Mesenteric fat pad (tissue), 1 donor: ENCODE results near the gene BCKDK. TPM values are rescaled to one million over a fixed set of nuclear protein-coding genes. Genes with fewer than 3 reads are reported as not detected.

ENCODE experiments used
- DNase-seq: peaks from one replicate; pipeline ENCODE4 v3.0.0-alpha.2; 2020; ENCODE audit warnings: low spot score
- total RNA-seq: library from RNA; stranded (reverse); fragmentation: NEBNext Ultra II Directional; extraction: Animal tissue kit (Norgen Biotek cat#: 25700); gene quantifications from one replicate; pipeline ENCODE4 v1.2.1, GENCODE V29; 2021
- donor health status: DM: yes; HTN: yes; CAD: no.

BCKDK gene
- total RNA-seq, 1 donor from 2014 or later, result 42.2 TPM

DNA sequence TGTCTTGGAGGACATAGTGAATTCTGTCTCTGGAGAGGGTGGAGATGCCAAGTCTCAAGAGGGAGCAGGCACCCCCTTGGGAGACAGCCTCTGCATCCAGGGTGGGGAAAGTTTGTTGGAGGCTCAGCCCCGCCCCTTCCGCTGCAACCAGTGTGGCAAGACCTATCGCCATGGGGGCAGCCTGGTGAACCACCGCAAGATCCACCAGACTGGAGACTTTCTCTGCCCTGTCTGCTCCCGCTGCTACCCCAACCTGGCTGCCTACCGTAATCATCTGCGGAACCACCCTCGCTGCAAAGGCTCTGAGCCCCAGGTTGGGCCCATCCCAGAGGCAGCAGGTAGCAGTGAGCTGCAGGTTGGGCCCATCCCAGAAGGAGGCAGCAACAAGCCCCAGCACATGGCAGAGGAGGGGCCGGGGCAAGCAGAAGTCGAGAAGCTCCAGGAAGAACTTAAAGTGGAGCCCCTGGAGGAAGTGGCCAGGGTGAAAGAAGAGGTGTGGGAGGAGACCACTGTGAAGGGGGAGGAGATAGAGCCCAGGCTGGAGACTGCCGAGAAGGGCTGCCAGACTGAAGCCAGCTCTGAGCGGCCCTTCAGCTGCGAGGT, 28.7 kb upstream of the BCKDK start:
- DNase-seq, result no peak

DNA sequence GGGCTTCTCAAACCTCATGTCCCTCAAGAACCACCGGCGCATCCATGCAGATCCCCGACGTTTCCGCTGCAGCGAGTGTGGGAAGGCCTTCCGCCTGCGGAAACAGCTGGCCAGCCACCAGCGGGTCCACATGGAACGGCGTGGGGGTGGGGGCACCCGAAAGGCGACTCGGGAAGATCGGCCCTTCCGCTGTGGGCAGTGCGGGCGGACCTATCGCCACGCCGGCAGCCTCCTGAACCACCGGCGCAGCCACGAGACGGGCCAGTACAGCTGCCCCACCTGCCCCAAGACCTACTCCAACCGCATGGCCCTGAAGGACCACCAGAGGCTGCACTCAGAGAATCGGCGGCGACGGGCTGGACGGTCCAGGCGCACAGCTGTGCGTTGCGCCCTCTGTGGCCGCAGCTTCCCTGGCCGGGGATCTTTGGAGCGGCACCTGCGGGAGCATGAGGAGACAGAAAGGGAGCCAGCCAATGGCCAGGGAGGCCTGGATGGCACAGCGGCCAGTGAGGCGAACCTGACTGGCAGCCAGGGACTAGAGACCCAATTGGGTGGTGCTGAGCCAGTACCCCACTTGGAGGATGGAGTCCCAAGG, 28.1 kb upstream of the BCKDK start:
- DNase-seq, result no peak

DNA sequence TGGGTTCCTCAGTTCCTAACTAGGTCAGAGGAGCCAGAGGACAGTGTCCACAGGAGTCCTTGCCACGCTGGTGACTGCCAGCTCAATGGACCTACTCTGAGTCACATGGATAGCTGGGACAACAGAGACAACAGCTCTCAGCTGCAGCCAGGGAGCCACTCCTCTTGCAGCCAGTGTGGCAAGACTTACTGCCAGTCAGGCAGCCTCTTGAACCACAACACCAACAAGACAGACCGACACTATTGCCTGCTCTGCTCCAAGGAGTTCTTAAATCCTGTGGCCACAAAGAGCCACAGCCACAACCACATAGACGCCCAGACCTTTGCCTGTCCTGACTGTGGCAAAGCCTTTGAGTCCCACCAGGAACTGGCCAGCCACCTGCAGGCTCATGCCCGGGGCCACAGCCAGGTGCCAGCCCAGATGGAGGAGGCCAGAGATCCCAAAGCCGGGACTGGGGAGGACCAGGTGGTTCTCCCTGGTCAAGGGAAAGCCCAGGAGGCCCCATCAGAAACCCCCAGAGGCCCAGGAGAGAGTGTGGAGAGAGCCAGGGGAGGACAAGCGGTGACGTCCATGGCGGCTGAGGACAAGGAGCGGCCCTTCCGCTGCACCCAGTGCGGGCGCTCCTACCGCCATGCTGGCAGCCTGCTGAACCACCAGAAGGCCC, 27.3 kb upstream of the BCKDK start:
- no peak for DNase-seq

DNA sequence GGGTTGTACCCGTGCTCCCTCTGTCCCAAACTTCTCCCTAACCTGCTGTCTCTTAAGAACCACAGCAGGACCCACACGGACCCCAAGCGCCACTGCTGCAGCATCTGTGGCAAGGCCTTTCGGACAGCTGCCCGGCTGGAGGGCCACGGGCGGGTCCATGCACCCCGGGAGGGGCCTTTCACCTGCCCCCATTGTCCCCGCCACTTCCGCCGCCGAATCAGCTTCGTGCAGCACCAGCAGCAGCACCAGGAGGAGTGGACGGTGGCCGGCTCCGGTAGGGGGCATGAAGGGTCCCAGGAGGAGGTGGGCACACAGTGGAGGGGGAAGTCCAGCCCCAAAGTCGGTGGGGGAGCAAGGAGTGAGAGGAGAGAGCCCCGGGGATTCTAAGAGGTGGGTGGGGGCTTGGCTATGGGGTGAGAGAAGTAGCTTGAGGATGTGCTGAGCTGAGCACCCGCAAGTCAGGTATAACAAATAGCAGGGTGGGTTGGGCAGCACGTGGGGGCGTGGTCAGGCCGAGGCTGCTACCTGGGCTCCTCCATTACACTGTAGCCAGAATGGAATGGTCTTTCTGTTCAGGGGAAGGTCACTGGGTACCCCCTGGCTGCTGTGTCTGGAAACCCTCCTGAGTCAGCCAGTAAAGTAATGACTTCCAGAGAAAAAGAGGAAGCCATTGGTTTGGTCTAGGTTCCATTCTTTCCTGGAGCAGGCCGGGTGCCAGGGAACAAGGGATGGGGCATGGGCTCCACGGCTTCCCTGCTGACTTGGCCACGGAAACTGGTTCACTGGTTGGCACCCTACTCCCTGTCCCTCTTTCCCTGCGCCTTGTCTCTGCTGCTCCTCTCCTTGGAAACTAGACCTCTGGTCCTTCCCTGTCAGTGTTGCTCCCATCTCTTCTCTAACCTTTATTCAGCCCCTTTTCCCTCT, 26.5 kb upstream of the BCKDK start:
- DNase-seq, result no peak

DNA sequence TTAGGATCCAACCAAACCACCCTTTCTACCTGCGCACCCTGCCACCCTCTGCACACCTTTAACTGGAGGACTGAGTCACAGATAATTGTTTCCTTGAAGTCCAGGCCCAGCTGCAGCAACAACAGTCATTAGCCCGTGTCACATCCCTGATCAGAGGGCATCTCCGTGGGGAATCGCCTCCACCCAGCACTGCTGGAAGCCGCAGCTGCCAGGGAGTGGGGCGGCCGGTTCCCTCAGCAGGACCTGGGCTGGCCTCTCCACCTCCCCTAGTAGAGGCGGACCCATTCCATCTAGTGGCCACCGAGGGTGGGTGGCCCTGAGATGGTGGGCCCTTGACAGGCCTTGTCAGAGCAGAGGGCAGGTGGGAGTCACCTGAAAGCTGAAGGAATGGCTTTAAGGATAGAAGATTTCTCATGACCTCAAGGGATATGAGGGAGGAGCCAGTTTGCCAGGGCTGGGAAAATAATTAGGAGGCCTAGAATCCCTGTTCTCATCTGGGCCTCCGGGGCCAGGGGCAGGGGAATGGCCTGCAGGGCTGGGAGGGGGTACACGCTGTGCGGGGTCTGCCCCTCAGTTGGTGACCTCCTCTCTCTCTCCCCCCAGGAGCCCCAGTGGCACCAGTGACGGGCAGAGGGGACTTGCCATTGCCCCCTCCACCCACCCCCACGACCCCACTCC, 25.7 kb upstream of the BCKDK start:
- no peak for DNase-seq

DNA sequence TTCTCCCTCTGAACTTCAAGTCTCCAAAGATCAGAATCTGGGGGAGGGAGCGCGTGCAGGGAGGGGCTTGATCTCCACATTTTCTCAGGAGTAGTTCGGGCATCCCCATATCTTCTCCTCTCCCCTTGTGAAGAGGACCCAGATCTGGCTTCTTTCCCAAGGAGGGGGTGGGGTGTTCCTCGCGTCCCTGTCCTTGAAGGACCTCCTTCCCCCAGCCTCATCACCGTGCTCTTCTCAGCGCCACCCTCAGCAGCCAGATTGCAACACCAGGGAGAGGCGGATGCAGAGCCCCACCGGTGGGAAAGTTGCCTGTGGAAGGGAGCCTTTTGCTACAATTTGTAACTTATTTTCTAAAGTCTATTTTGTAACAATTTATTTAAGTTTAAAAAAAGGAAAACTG, 25.1 kb upstream of the BCKDK start:
- no peak for DNase-seq

DNA sequence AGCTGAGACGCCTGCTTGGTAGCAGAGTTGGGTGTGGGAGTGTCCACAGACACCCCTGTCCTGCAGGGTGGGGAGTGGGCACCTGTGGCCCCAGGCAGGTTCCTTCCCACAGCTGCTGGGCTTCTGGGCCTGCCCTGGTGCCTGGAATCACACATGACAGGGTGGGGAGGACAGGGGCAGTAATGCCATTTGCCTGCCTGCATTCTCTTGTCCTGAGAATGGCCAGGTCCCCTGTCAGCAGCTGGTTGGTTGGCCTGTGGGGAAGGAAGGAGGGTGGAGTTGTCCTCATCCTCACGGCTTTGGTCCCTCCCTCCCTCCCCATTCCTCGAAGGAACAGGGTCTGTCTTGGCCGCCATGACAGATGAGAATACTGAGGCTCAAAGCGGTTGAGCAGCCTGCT, 24.6 kb upstream of the BCKDK start:
- DNase-seq, result no peak

DNA sequence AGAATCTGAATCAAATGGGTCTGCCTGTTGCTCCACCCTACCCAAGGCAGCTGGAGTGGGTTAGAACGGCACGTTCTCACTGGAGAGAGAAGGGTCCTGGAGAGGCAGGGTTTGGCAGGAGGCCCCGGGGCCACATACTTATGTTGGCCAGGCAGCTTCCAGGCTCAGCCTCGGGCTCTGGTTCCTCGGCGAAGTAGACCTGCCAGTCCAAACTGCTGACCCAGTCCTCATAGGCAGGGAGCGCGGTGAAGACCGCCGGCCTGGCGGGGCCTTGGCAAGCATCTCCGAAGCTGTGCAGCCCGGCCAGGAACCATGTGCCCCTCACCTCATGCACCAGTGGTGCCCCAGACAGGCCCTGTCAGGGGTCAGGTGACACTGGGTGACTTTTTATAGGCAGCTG, 24.2 kb upstream of the BCKDK start:
- no peak for DNase-seq

DNA sequence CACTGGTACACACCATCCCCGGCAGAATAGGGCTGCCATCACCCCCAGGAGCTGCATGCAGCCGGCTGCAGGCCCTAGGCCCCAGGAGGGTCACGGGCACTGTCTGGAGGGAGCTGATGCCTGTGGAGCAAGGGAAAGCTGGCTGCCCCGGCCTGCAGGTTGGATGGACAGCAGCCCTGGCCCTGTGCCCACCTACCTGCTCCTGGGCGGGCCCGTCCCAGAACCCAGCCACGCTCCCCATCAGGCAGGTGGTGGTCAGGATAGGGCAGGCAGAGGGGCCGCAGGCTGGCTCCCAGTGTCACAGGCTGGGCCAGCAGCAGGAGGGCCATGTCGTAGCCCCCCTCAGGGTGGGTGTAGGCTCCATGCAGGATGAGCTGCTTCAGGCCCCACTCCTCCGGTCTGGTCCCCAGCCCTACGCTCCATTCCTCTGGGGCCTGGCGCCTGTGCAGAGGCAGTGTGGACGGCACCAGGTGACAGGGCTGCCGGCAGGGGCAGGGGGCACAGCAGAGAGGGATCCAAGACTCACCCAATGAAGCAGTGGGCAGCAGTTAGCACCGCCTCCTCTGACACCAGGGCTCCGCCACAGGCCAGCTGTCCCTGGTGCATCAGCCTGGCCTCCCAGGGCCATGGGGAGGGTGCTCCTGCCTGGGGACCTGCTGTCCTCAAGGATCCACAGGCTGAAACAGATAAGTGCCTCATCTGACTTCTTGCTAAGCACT, 23.4 kb upstream of the BCKDK start:
- no peak for DNase-seq

DNA sequence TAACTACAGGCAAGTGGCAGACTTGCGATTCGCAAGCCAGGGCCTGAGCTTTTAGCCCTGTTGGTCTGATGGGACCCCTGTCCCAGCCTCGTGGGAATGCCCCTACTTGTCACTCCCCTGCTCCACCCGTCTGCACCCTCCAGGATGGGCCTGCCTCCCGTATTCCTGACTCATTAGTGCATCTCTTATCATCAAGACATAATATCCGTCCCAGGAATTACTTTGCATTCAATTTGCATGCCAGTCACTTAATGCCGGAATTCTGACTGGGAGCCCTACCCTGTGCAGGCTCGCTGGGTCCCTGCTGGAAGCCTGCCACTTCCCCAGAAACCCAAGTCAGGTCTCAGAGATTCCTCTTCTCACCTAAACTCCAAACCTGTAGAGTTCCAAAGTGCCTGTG, 22.8 kb upstream of the BCKDK start:
- DNase-seq, result no peak

DNA sequence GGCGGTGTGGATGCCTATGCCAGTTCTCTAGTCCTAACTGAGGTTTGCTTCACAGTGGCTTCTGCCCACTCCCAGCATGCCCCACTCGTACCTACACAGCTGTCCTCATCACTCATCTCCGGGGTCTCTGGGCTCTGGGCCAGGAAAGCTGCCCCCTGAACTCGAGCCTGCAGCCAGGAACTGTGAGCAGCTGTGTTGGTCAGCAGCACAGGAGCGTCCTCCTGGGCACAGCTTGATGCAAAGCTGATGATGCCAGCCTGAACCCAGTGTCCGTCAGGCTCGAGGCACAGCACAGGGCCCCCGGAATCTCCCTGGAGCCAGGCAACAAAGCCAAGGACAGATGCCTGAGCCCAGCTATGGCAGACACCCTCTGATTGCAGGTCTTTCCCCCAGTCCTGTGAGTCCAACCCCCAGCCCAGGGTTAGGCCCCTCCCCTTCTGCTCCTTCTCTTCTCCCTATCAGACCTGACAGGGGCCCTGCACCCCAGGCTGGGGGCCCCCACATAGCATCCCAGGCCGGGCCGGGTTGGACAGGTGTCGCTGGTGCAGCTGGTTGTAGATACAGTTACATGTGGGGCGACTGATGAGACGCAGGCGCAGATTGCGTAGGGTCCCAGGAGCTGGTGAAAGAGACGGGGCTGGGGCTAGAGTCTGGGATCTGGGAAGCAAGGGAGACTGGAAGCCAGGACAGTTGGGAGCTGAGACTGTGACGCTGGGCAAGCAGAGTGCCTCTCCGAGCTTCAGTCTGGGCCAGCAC, 22.1 kb upstream of the BCKDK start:
- no peak for DNase-seq

DNA sequence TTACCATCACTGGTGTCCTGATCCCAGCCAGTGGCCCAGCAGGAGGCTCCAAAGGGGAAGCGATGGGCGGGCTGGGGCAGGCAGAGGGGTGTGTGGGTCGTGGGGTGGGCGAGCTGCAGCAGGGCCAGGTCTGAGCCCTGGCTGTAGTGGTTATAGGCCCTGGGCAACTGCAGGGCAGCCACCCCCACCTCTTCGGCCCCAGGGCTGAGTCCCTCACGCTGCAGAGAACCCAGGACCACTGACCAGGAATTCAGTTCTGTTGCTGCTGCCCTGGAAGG, 21.6 kb upstream of the BCKDK start:
- no peak for DNase-seq

DNA sequence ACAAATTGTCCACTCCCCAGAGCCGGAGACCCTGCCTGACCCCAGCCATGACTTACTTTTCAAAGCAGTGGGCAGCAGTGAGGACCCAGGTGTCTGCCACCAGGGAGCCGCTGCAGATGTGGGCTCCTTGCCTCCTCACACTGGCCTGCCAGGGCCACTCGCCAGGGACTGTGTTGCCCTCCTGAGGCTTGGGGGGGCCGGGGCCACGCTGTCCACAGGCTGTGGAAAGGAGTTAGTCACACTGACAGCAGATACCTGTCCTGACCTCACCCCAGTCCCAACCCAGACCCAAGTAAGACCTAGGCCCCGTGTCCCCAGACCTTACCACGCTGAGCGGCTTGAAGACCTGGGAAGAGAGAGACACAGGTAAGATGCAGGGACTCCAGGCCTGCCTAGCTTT, 20.7 kb upstream of the BCKDK start:
- DNase-seq, result no peak

DNA sequence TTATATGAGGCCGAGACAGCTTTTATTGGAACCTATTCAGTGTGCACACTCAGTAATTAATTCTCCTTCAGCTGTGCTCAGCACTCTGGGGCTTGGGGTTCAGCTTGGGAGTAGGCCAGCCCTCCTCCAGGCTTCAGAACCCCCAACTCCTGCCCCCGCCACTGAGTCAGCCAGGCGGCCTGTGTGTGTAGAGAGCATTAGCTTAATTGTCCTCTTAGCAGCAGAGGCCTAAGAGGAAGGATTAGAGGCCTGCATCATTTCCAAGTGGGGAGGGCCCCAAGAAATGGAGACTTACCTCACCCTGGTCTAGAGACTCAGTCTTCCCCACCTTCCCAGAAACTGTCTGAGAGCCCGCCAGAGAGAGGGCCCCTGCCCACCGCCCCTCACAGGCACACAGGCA, 20.2 kb upstream of the BCKDK start:
- no peak for DNase-seq

DNA sequence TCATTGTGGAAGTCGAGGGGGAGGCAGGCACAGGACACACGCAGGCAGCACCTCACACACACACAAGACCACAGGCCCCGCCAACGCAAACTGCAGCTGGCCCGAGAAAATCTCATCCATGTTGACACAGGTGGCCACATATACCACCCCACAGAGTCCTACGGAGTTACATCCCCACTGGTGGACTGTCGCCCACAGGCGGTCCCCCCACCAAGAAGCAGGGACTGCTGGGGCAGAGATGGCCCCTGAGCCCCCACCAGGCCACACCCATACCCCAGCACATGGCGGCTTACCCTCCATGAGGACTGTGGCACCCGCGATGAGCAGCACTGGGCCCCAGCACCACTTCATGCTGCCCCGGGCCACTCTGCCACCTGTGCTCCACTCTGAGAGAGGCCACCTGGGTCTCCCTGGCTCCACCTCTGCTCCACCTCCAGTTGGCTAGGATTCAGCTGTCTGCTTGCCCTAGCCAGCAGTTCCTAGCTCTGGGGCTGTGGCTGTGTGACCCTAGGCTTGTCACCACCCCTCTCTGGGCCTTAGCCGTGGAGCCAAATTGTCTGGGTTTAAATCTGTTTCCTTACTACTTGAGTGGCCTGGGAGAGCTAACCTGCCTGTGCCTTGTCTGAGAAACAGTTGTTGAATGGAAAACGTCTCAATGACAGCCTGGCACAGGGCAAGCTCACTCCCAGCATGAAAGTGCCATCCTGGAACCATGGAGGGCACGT, 19.6 kb upstream of the BCKDK start, which contains the start of gene PRSS53:
PRSS53 (minus strand) TSS at position 485 of the 725 bp plus-strand sequence; CDS start at position 351, 134 bp downstream.
- DNase-seq, result no peak

DNA sequence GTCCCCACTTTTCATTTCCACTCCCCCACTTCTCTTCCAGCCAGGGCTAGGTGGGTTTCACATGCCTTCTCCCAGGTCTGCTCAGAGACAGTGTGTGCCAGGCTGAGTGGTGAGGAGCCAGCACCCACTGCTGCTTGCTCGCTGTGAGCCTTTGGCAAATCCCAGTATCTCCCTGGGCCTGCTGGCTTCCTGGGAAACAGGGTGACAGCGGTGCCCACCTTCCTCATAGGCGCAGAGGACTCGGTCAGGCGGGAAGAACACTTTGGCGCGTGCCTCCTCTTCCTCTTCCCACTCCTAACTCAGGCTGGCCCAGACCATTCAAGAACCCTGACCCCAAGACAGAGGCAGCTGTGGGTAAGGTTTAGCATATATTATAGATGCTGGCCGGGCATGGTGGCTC, 19.0 kb upstream of the BCKDK start:
- no peak for DNase-seq

DNA sequence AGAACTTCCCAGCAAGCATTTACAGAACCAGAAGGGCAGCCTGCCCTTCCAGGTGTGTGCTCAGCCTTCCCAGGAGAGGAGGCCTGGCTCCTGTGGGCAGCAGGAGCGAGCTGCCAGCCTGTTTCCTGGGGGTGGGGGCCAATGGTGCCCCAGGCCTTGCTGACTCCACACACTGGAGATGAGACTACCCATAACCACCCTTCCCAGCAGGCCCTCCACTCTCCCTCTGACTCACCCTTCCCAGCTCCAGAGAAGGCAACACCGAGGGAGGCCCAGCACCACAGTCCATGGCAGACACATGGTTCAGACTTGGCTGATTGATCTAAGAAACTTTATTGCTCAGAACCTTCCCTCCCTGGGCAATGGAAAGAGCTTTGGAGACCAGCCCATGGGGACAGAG, 17.6 kb upstream of the BCKDK start:
- DNase-seq, result no peak

DNA sequence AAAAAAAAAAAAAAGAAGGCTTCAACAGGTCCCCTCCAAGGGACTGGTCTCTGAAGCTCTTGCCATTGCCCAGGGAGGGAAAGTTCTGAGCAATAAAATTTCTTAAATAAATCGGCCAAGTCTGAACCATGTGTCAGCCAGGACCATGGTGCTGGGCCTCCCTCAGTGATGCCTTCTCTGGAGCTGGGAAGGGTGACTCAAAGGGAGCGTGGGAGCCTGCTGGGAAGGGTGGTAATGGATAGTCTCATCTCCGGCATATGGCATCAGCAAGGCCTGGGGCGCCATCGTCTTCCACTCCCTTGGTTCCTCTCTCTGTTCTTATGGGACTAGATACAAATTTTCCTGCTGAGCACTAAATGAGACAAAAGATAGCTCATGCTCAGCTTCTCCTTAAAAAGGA, 15.9 kb upstream of the BCKDK start:
- no peak for DNase-seq

DNA sequence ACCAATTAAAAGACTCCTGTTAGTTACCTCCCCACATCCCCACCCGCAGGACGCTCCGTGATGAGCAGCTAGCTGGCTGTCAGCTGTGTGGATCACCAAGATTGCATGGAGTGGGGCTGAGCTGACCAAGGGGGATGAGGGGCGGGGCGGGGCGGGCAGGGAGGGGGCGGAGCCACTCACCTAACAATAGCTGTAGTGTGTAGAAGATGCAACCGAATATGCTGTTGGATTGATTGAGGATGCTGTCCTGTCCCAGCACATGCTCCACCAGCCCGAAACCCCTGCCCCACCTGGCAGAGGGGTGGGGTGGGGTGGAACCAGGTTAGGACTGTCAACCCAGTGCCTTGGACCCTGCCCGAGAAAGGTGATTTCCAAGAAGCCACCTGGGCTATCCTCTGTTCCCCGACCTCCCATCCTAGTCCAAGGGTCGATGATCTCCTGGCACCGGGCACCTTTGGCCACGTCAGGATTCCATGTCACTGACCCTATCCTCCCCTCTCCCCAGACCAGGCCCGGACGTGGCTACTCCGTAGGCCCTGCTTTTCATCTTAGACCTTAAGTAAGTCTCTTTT, 15.0 kb upstream of the BCKDK start:
- no peak for DNase-seq
